DMS53 treated with DMSO at 0.1 percent for 48 hours (cell line): ENCODE results near the gene PRODH2.

ENCODE experiments used
- DNase-seq: peaks from one replicate; lab custom pipeline; 2025; ENCODE audit not compliant: unreplicated experiment; lab: John Stamatoyannopoulos, UW

The PRODH2 gene

GRCh38 chr19:35757749-35758608 lies 54.7 kb downstream of the PRODH2 start, which contains the start of gene PROSER3:
PROSER3 (plus strand) TSS chr19:35758176; CDS start chr19:35758216, 40 bp downstream.
- DNase-seq = peak; percentile 100

- no peak for DNase-seq
These were observed 55.4 kb downstream of the PRODH2 start for GRCh38 chr19:35757231-35757748.

- peak; percentile 43 for DNase-seq
These were observed 56.0 kb downstream of the PRODH2 start, which contains the start of gene HSPB6 for GRCh38 chr19:35756377-35757230. HSPB6 (minus strand) TSS chr19:35757029; CDS start chr19:35757008, 21 bp downstream.

GRCh38 chr19:35755550-35756376 lies 56.9 kb downstream of the PRODH2 start:
- DNase-seq = no peak

GRCh38 chr19:35755131-35755549 lies 57.5 kb downstream of the PRODH2 start:
- no peak for DNase-seq

- no peak for DNase-seq
These were observed 58.1 kb downstream of the PRODH2 start for GRCh38 chr19:35754370-35755130.

GRCh38 chr19:35753634-35754369 lies 58.8 kb downstream of the PRODH2 start:
- DNase-seq = no peak

- DNase-seq = no peak
These were observed 59.8 kb downstream of the PRODH2 start for GRCh38 chr19:35752746-35753350.

GRCh38 chr19:35751839-35752745 lies 60.6 kb downstream of the PRODH2 start:
- no peak for DNase-seq

- DNase-seq = no peak
These were observed 62.5 kb downstream of the PRODH2 start for GRCh38 chr19:35750167-35750566.
